CD4-positive, alpha-beta T cell treated with Interferon gamma for 1 hour (primary cell): Measurements from ENCODE around the gene ZNF620.
"Not testable (repeated sequence)": the region's sequence is repeated elsewhere in the genome, so short reads cannot be mapped to it uniquely, and the experiment has no call there.

ENCODE experiments used
- DNase-seq: peaks from one replicate; pipeline ENCODE4 v3.0.0-alpha.2; 2020

Gene ZNF620

GRCh38 chr3:40505599-40506462 is at the start of gene ZNF620:
ZNF620 (plus strand) TSS chr3:40506039; CDS start chr3:40506353, 314 bp downstream.
- peak; percentile 54 for DNase-seq

GRCh38 chr3:40456279-40456939 is 49.4 kb upstream of the ZNF620 start:
- DNase-seq, result no peak

GRCh38 chr3:40456940-40457823 is 48.7 kb upstream of the ZNF620 start, which contains the start of gene RPL14:
RPL14 (plus strand) TSS chr3:40457339; CDS start chr3:40457472, 133 bp downstream.
- peak; percentile 93 for DNase-seq

GRCh38 chr3:40458473-40458872 is 47.4 kb upstream of the ZNF620 start:
- no peak for DNase-seq

GRCh38 chr3:40460481-40460880 is 45.4 kb upstream of the ZNF620 start:
- not testable (repeated sequence) for DNase-seq

GRCh38 chr3:40461161-40461560 is 44.7 kb upstream of the ZNF620 start:
- no peak for DNase-seq

GRCh38 chr3:40462838-40463237 is 43.0 kb upstream of the ZNF620 start:
- DNase-seq, result not testable (repeated sequence)

- DNase-seq, result no peak
Measured at GRCh38 chr3:40463579-40463978, 42.3 kb upstream of the ZNF620 start.

GRCh38 chr3:40464339-40465110 is 41.3 kb upstream of the ZNF620 start:
- DNase-seq, result peak; percentile 7

GRCh38 chr3:40465111-40465407 is 40.8 kb upstream of the ZNF620 start:
- DNase-seq, result no peak

- DNase-seq, result no peak
Measured at GRCh38 chr3:40465456-40465855, 40.4 kb upstream of the ZNF620 start.

GRCh38 chr3:40468018-40468417 is 37.8 kb upstream of the ZNF620 start:
- DNase-seq, result no peak

GRCh38 chr3:40470701-40471100 is 35.1 kb upstream of the ZNF620 start:
- no peak for DNase-seq

- peak; percentile 67 for DNase-seq
Measured at GRCh38 chr3:40476478-40477470, 29.1 kb upstream of the ZNF620 start, which contains the start of gene ZNF619. ZNF619 (plus strand) TSS chr3:40477122; CDS start chr3:40477980, 858 bp downstream.

- DNase-seq, result no peak
Measured at GRCh38 chr3:40477666-40478065, 28.2 kb upstream of the ZNF620 start.

GRCh38 chr3:40487172-40487571 is 18.7 kb upstream of the ZNF620 start:
- no peak for DNase-seq

- DNase-seq, result no peak
Measured at GRCh38 chr3:40490916-40491315, 14.9 kb upstream of the ZNF620 start.

- DNase-seq, result no peak
Measured at GRCh38 chr3:40494698-40495097, 11.1 kb upstream of the ZNF620 start.

GRCh38 chr3:40497288-40497687 is 8.6 kb upstream of the ZNF620 start:
- DNase-seq, result no peak

GRCh38 chr3:40499952-40500351 is 5.9 kb upstream of the ZNF620 start:
- no peak for DNase-seq

GRCh38 chr3:40502034-40502433 is 3.8 kb upstream of the ZNF620 start:
- no peak for DNase-seq
